Activated naive CD4-positive, alpha-beta T cell treated with anti-CD3 and anti-CD28 coated beads, Interleukin-2, amount 10 ng/mL, durations not matched to agents 7 days and 5 days (primary cell): ENCODE results near the gene JAKMIP1.

Source experiments
- CTCF ChIA-PET: fragments of 350-600 bp; sonication (Branson Sonifier 250); formaldehyde crosslinking; loops from one replicate; lab custom pipeline; 2021; ENCODE audit warnings: antibody characterized with exemption; lab: Charles Lee
- DNase-seq: peaks from one replicate; pipeline ENCODE4 v3.0.0-alpha.2; 2020
- H3K27ac Mint-ChIP-seq: one replicate; pipeline ENCODE4 v1.8.0; 2021; ENCODE audit warnings: mild to moderate bottlenecking, moderate library complexity, mixed read lengths
- H3K27me3 Mint-ChIP-seq: one replicate; pipeline ENCODE4 v1.8.0; 2021; ENCODE audit warnings: mild to moderate bottlenecking, mixed read lengths
- H3K36me3 Mint-ChIP-seq: one replicate; pipeline ENCODE4 v1.8.0; 2021; ENCODE audit warnings: mixed read lengths
- H3K4me1 Mint-ChIP-seq: one replicate; pipeline ENCODE4 v1.8.0; 2021; ENCODE audit warnings: mixed read lengths
- H3K4me3 Mint-ChIP-seq: one replicate; pipeline ENCODE4 v1.8.0; 2021; ENCODE audit warnings: mild to moderate bottlenecking, moderate library complexity, mixed read lengths
- H3K9me3 Mint-ChIP-seq: one replicate; pipeline ENCODE4 v1.8.0; 2021; ENCODE audit warnings: mixed read lengths

The JAKMIP1 gene

GRCh38 chr4:6232836-6233785 is 32.8 kb upstream of the JAKMIP1 start:
- Mint-ChIP-seq H3K27ac (no peak overlapping the region), H3K9me3 (no peaks in the 10 kb centered on the region), H3K4me1 (no peaks in the 10 kb centered on the region), H3K4me3 (no peak overlapping the region), H3K36me3 (no peaks in the 10 kb centered on the region), H3K27me3 (no peaks in the 10 kb centered on the region)
- DNase-seq: no peak
- CTCF ChIA-PET: no interaction called here

DNA sequence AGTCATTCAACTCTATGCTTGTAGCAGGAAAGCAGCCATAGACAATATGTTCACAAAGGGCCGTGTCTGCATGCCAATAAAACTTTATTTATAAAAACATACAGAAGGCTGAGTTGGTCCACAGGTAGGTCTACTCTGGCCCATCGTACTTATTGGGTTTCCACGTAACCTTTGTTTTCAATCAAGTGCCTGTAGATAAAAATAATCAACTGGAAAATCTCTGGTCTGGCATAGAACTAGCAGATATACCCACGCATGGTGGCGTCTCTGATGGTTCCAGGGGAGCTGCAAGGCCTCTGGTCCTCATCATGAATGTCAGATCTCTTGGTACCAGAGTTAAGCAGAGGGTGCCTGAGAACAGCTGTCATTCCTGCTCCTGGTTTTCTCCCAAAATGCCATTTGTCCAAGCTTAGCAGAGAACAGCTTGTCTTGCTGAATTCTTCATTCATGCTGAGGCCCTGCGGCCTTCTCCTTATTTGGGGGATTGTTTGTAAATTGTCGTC is 31.4 kb upstream of the JAKMIP1 start:
- Mint-ChIP-seq H3K4me1 (no peaks in the 10 kb centered on the region), H3K36me3 (no peaks in the 10 kb centered on the region), H3K27me3 (peaks cover 3% of the 10 kb centered on the region), H3K9me3 (no peaks in the 10 kb centered on the region), H3K4me3 (no peak overlapping the region), H3K27ac (no peak overlapping the region)
- DNase-seq: no peak
- CTCF ChIA-PET: no interaction called here

GRCh38 chr4:6230827-6231662 is 30.7 kb upstream of the JAKMIP1 start:
- Mint-ChIP-seq H3K4me3 (no peak overlapping the region), H3K9me3 (no peaks in the 10 kb centered on the region), H3K27ac (no peak overlapping the region), H3K4me1 (no peaks in the 10 kb centered on the region), H3K27me3 (peaks cover 4% of the 10 kb centered on the region), H3K36me3 (no peaks in the 10 kb centered on the region)
- CTCF ChIA-PET: no interaction called here
- no peak for DNase-seq

GRCh38 chr4:6230502-6230785 is 30.1 kb upstream of the JAKMIP1 start:
- Mint-ChIP-seq H3K36me3 (no peaks in the 10 kb centered on the region), H3K27me3 (peaks cover 8% of the 10 kb centered on the region), H3K4me3 (no peak overlapping the region), H3K9me3 (no peaks in the 10 kb centered on the region), H3K4me1 (no peaks in the 10 kb centered on the region), H3K27ac (no peak overlapping the region)
- CTCF ChIA-PET: no interaction called here
- DNase-seq: no peak

- no peak for DNase-seq
- no peaks in the 10 kb centered on the region for H3K36me3 Mint-ChIP-seq
- no peak overlapping the region for H3K4me3 Mint-ChIP-seq
- H3K27ac Mint-ChIP-seq: no peak overlapping the region
- H3K27me3 Mint-ChIP-seq: peaks cover 12% of the 10 kb centered on the region
- no peaks in the 10 kb centered on the region for H3K4me1 Mint-ChIP-seq
- CTCF ChIA-PET: no interaction called here
- H3K9me3 Mint-ChIP-seq: no peaks in the 10 kb centered on the region
Measured at GRCh38 chr4:6229671-6230501, 29.5 kb upstream of the JAKMIP1 start.

DNA sequence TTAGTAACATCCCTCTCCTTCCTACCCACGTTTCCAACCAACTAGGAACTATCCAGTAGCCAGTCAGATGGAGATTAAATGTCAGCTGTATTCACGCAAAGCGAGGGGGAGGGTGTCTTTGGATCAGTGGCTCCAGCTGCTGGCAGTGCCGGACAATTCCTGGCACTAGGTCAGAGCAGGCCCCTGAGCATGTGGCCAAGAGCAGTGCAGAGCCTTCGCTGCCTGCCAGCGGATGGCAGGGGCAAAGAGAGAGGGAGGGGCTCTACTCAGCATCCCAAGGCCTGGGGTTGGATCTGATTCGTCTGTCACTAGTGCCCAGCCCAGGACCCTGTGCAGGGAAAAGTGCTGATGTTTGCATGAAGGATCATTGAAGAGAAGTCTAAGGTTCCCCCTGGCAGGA is 28.7 kb upstream of the JAKMIP1 start:
- H3K36me3 Mint-ChIP-seq: no peaks in the 10 kb centered on the region
- CTCF ChIA-PET: no interaction called here
- no peak overlapping the region for H3K27ac Mint-ChIP-seq
- H3K27me3 Mint-ChIP-seq: peaks cover 15% of the 10 kb centered on the region
- H3K4me1 Mint-ChIP-seq: no peaks in the 10 kb centered on the region
- DNase-seq: no peak
- H3K4me3 Mint-ChIP-seq: no peak overlapping the region
- no peaks in the 10 kb centered on the region for H3K9me3 Mint-ChIP-seq

DNA sequence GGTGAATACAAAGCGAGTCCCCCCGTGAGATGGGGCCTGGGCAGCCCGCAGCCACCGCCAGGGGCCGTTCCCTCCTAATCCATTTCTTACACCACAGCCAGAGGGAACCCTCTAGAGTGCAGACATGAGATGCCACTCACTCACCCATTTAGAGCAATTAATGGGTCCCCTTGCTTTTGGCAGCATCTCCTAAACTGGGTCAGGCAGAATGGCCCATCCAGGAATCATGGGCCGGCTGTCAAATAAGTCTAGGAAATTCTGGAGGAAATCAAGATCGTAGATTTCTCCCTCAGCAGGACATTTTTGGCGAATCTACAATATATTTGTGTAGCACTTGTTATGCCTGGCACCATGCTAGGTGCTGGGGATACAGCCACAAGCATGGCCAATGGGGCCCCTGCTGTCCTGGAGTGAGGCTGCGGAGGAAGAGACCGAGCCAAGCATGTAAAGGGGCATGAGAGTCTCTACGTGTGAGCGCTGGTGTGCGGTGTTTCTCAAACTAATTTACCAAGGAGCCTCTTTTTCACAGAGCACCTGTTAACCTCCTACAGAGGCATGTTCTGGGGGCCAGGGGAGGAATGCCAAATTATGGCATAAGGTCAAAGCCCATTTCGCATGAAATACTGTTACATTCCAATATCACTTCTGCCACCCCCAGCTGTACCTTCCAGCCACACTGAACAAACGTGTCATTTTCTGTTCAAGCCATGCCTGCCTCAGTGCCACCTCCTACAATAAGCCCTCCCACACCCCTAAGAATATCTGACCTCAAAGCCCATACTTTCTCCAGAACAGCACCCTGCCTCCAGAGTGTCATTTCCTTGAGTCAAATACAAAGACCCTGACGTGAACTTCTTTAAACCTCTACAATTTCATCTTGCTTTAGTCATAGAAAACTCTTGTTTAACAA is 28.1 kb upstream of the JAKMIP1 start:
- CTCF ChIA-PET: no interaction called here
- H3K4me1 Mint-ChIP-seq: no peaks in the 10 kb centered on the region
- H3K4me3 Mint-ChIP-seq: no peak overlapping the region
- H3K27ac Mint-ChIP-seq: no peak overlapping the region
- no peak for DNase-seq
- H3K9me3 Mint-ChIP-seq: no peaks in the 10 kb centered on the region
- peaks cover 17% of the 10 kb centered on the region for H3K27me3 Mint-ChIP-seq
- H3K36me3 Mint-ChIP-seq: no peaks in the 10 kb centered on the region

- Mint-ChIP-seq H3K4me1 (no peaks in the 10 kb centered on the region), H3K27me3 (peaks cover 24% of the 10 kb centered on the region), H3K36me3 (no peaks in the 10 kb centered on the region), H3K9me3 (peaks cover 1% of the 10 kb centered on the region), H3K27ac (no peak overlapping the region), H3K4me3 (no peak overlapping the region)
- DNase-seq: no peak
- CTCF ChIA-PET: no interaction called here
Measured at GRCh38 chr4:6227412-6228157, 27.2 kb upstream of the JAKMIP1 start.

DNA sequence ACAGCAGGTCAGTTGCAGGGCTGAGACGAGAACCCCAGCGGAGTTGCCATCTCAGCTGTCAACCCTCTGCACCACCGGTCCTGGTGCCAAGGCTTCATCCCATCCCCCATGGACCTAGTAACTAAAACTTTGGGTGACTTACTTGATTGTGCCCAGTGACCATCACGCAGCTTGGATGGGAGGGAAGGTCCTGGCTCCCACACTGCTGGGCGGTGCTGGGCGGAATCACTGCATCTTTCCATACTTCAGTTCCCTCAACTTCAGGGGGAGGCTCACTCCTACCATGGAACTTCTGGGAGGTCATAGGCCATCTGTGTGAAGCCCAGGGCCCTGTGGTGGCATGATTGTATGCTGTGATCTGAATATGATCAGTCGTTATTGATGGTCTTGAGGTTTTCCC is 26.2 kb upstream of the JAKMIP1 start:
- H3K4me3 Mint-ChIP-seq: no peak overlapping the region
- no peaks in the 10 kb centered on the region for H3K4me1 Mint-ChIP-seq
- H3K9me3 Mint-ChIP-seq: peaks cover 4% of the 10 kb centered on the region
- no peak overlapping the region for H3K27ac Mint-ChIP-seq
- H3K27me3 Mint-ChIP-seq: peaks cover 29% of the 10 kb centered on the region
- CTCF ChIA-PET: interaction anchor here (0.7 kb wide), 1 partner anchor 24 kb away, joined by 3 read pairs; no protein-coding TSS in a partner anchor
- DNase-seq: no peak
- no peaks in the 10 kb centered on the region for H3K36me3 Mint-ChIP-seq

DNA sequence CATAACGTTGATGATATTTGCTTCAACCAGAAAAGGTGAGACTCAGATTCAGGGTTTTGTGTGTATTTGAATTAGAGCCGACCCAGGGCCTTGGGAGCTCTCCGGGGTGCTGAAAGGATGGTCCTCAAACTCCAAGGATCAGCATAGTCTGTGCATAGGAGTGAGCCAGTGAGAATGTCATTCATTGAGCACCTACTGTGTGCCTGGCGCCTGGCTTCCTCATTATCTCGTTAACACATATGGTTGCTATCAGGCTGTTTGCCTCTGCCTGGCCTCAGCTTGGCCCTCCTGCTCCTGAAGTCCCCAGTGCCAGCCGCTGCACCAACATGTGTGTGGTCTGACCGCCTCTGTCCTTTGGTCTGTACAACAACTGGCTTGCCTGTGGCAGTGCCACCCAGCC is 25.1 kb upstream of the JAKMIP1 start:
- Mint-ChIP-seq H3K27ac (no peak overlapping the region), H3K36me3 (no peaks in the 10 kb centered on the region), H3K9me3 (peaks cover 9% of the 10 kb centered on the region), H3K27me3 (peaks cover 39% of the 10 kb centered on the region), H3K4me1 (no peaks in the 10 kb centered on the region), H3K4me3 (no peak overlapping the region)
- DNase-seq: peak; percentile 56
- CTCF ChIA-PET: no interaction called here

DNA sequence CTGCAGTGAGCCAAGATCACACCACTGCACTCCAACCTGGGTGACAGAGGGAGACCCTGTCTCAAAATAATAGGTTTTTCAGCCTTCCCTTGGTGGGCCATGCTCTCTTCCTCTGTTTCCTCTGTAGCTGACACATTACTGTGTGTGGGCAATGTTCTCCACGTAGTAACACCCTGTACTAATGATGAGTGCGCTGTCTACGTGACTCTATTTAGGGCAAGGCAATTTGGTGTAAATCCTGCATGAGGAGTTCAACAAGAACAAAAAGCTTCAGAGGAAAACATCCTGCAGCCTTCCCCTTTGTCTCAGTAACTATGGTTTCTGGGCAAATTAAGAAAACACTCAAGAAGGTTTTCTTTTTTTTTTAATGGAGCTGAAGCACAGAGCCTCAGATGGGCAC is 24.4 kb upstream of the JAKMIP1 start:
- no peak for DNase-seq
- H3K27me3 Mint-ChIP-seq: peaks cover 41% of the 10 kb centered on the region
- H3K4me3 Mint-ChIP-seq: no peak overlapping the region
- CTCF ChIA-PET: no interaction called here
- no peak overlapping the region for H3K27ac Mint-ChIP-seq
- peaks cover 9% of the 10 kb centered on the region for H3K9me3 Mint-ChIP-seq
- H3K36me3 Mint-ChIP-seq: no peaks in the 10 kb centered on the region
- no peaks in the 10 kb centered on the region for H3K4me1 Mint-ChIP-seq

DNA sequence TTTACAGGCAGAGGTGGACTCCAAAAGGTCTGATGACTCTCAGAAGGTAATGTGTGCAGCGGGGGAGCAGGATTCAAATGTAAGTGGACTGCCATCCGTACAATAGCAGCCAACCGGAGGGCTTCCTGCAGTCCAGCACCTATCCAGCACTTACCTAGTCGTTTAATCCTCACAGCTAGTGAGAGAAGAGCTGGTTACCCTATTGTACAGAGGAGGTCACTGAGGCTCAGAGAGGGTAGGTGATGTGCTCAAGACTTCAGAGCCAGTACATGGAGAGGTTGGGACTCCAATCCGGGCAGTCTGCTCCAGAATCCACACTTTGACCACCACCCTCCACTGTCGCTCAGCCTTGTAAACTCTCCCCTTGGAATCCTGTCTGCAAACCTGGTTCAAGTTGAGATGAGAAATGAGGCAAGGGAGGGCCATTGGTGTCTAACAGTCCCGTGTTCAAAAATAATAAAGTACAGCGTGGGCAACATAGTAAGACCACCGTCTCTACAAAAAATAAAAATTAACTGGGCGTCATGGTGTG is 22.5 kb upstream of the JAKMIP1 start:
- no peak for DNase-seq
- Mint-ChIP-seq H3K9me3 (peaks cover 9% of the 10 kb centered on the region), H3K36me3 (no peaks in the 10 kb centered on the region), H3K27me3 (peaks cover 51% of the 10 kb centered on the region), H3K4me3 (no peak overlapping the region), H3K4me1 (no peaks in the 10 kb centered on the region), H3K27ac (no peak overlapping the region)
- CTCF ChIA-PET: no interaction called here
